Esophagus mucosa (tissue), 1 donor: ENCODE measurements around the gene HOXB2. TPM values are rescaled to one million over a fixed set of nuclear protein-coding genes. Genes with fewer than 3 reads are reported as not detected.

ENCODE experiments used
- ATAC-seq: fragments of 200-7000 bp; cut with Tn5 transposase; one replicate; pipeline ENCODE4 v1.9.1; 2020
- total RNA-seq: library from RNA; stranded (reverse); gene quantifications from one replicate; pipeline ENCODE4 v1.2.4, GENCODE V29; 2023
- donor health status: DM: yes; HTN: yes; CAD: no.

The HOXB2 gene
- total RNA-seq, 1 donor from 2014 or later = 14.1 TPM

DNA sequence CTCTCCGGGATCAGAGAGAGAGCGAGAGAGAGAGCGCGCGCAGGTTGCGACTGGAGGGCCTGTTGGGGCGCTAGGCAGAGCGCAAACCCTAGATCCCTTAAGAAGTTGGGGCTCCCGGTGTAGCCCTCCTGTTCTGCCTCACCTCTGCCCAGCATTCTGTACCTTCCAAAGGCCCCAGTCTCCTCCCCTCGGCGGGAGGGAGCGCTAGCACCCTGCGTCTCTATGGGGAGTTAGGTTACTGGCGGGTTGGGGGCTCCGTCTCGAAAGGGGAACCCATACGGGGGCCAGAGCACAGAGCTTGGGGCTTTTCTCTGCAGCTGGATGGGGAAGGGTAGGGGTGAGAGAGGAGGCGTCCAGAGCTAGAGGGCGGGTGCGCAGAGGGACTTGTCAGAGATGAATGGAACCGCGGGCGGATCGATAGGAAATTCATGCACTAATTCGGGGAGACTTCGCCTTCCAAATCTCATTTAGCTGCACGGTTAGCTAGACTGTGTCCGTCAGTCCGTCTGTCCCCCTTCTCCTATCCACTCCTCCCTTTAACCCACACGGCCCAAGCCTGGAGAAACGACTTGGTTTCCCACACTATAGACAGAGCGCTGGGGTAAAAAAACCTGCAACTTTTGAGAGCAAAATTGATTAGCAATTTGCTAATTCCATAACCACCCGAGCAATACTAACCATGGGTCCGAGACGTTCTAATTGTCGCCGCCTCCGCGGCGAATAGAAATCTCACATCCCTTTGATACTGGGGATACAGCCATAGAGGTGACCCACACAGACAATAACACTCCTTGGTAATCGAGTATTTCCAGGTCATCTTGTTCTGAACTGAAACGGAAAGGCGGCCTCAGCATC lies 33.9 kb upstream of the HOXB2 start:
- ATAC-seq = peak; percentile 29

- peak; percentile 20 for ATAC-seq
These were observed 33.2 kb upstream of the HOXB2 start, which contains the start of gene HOXB4 for GRCh38 chr17:48577946-48578615. HOXB4 (minus strand) TSS chr17:48578350; CDS start chr17:48578319, 31 bp downstream.

GRCh38 chr17:48577330-48577945 lies 32.5 kb upstream of the HOXB2 start:
- peak; percentile 4 for ATAC-seq

GRCh38 chr17:48576479-48577309 lies 31.8 kb upstream of the HOXB2 start:
- ATAC-seq = peak; percentile 20

- ATAC-seq = no peak
These were observed 31.0 kb upstream of the HOXB2 start for GRCh38 chr17:48575673-48576478.

GRCh38 chr17:48575066-48575582 lies 30.2 kb upstream of the HOXB2 start:
- ATAC-seq = no peak

DNA sequence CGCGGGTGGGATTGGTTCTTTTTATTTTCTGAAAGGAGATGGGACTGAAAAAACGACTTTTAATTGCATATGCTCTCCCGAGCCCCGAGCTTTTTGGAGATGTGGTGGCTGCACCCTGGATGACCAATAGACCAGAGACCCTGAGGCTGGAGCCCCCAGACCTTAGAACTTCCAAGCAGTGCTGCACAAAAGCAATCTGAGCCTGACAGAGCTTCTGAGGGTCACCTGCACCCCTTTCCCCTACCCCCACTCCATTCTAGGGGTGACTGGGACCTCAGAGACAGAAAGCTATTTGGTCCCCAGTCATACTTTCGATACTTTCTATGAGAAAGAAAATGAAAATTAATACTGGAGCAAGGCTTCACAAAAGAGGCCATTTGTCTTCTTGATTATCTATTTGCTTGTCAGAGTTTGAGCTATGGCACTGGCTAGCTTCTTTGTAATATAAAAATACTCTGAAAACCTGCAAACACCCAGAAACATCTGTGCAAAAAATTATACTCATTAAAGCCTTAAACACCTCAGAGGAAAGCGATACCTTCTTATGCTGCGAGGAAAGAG lies 29.7 kb upstream of the HOXB2 start:
- no peak for ATAC-seq

DNA sequence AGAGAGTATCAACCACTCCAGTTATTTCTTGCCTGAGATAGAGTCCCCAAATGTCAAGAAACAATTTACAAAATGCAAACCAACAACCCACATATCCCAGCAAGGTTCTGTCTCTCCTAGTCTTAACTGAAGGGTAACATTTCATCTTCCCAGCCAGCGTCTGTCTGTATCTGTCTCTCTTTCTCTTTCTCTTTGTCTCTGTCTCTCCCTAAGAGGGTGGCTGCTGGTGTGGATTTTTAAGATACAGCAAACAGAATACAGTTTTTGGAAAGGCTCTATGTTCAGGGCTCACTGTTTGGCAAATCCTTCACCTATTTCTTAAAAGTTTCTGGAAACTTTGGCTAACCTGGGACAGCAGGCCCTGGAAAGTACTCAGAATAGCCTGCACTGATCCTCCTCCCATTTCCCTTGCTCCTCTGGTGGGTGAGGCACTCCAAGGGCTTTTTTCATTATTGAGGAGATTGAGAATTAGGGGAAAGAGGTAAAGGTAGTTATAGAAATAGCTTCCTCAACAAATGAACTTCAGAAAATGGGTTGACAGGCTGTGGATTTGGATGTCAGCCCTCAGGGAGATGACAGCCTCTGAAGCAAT lies 27.0 kb upstream of the HOXB2 start:
- ATAC-seq = no peak

DNA sequence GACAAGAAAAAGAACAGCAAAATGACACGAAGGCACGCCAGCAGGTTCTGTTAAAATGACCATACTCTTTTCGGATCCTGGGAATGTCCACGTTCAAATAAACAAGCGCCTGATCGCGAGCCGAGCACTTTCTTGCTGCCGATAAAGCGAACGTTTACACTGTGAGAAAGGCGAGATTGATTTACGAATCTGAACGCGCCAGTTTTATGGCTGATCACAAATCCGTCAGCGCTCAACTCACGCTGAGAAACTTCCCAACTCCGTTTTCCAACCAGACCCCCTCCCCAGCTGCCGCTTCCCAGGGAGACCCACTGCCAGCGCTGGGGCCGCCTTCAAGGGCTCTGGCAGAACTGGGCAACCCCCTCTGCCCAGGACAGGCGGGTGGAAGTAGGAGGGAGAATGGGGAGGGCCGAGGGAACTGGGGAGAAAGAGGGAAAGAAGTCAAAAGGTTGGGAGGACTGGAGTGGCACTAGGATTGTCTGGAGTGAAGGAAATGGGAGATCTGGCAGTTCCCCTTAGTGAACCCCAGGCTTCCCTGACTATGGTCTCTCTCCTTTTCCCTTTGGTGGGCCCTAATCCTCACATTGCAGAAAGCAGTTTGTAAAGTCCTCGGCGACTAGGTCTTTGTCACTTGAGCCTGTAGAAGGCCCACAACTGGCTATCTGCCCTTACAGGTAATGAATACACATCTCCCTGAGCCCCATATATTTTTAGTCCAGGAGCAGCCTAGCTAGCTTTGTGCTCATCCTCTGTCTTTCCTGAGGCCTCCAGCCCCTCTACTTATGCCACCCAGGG lies 26.3 kb upstream of the HOXB2 start:
- no peak for ATAC-seq

DNA sequence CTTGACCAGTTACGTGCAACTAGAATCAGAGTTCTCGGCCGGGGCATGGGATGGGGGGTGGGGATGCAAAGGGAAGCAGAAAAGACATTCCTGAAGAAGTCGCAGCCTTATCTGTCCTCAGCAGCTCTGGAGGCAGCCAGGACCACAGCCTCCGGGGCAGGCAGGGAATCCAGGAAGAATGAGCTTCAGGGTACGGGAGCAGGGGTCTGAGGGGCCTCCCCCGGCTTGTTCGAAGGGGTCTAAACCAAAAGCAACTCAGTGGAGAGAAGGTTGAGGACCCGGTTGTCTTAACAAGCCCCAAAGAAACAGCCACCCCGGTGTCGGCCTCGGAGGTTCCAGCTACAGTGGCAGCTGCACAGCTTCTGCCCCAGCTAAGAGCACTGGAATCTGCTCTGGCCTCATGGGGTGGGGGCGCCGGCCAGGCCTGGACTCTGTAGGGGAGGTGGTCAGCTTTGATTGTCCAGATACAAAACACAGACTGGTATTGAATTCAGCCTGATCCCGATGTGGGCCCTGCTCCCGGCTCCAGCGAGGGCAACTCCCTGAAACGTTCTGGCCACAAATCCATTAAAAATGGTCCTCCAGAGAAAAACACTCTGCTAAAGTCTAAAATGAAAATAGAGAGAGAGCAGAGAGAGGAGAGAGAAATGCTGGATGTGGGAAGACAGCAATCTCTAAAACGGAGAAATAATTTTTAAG lies 25.6 kb upstream of the HOXB2 start:
- no peak for ATAC-seq

- ATAC-seq = no peak
These were observed 24.9 kb upstream of the HOXB2 start for GRCh38 chr17:48569674-48570324.

GRCh38 chr17:48569240-48569582 lies 24.3 kb upstream of the HOXB2 start:
- no peak for ATAC-seq

DNA sequence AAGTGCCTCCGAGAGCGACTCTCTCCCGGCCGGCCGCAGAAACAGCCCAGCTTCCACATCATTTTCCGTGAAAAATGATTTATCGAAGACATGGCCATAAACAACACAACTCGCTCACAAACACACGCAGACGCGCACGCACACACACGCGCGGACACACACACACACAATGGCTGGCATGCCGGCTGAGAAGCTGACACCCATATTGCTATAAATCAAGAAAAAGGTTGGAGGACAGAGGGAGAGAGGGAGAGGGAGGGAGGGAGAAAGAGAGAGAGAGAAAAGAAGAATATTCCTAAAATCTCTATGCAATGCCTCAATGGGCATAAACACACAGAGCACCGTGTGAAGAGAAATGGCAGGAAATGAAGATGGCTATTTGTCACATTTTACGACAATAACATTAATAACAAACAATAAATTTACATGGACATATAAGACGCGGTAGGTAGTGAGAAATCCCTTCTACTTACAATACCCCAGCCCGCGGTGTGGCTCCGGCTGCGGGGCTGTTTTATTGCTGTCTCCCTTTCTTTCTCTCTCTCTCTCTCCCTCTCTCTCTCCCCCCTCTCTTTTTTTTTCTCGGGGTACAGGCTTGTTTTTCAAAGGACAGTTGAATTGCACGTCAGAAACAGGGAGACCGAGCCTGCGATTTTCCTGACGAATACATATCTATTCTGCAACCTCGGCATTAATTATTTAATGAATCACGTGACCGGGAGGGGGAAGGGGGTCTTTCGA lies 23.8 kb upstream of the HOXB2 start:
- no peak for ATAC-seq

DNA sequence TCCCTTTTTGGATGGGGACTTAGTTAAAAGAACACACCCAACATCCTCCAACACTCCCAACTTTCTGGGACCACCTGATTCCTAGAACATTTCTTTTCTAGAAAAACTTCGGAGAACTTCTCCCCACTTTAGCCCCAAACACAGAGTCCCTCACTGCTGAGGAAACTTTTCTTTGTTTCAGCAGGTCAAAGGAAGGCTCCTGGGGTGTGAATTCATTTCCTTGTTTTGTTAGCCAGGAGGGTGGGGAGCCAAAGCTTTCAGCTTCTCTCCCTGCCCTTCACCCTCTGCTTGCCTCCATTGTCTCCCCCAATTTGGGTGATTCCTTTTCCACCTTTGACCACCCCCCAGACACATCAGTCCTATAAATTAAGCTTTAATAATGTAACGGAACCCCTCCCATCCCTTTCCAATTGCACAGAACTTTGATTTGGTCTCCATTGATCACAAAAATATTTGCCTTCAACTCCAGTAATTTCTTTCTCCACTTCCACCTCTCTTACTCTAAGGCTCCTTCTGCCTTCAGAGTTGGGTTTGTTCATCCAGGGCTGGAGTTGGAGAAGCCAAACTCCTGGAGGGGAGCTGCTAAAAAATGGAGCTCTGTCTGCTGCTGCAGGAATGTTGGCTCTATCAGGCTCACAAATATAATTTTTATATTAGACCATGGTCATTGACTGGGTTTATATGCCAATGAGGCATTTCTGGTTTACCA lies 22.9 kb upstream of the HOXB2 start:
- ATAC-seq = no peak

GRCh38 chr17:48567209-48567608 lies 22.3 kb upstream of the HOXB2 start:
- no peak for ATAC-seq

DNA sequence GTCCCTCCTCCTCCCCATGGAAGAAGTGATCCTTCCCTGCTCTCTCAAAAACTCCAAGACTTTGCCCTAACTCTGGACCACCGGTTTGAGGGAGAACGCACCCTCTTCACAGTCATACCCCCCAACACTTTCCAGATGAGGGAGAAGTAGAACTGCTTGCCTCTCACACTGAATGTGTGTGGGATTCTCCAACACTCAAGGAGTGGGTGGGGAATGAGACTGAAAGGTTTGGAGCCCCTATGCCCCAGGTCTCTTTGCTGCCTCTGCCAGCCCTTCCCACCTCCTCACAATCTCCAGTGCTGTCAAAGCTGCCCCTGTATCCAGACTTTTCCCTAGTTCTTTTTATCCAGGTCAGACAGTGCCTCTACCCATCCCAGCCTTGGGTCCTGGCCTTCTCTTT lies 21.8 kb upstream of the HOXB2 start:
- no peak for ATAC-seq
